Loucy (cell line): ENCODE measurements around the gene EQTN.

Source experiments
- CTCF ChIP-seq: fragments of 200-600 bp; sonication (generic); conservative IDR thresholded peaks from 2 replicates; pipeline ENCODE4 v1.5.1; 2014; ENCODE audit warnings: mild to moderate bottlenecking, antibody characterized with exemption, low read length
- EZH2phosphoT487 ChIP-seq: fragments of 200-600 bp; IDR thresholded peaks from 2 replicates; pipeline ENCODE4 v1.6.1; 2018; ENCODE audit warnings: antibody characterized with exemption, mild to moderate bottlenecking, moderate library complexity, borderline replicate concordance

- TF ChIP-seq CTCF (no peak), EZH2phosphoT487 (no peak)
These were observed 24.8 kb downstream of the EQTN start for GRCh38 chr9:27272103-27272502.
